Heart left ventricle (tissue), 16 donors: ENCODE results near the gene MRPL47. TPM values are rescaled to one million over a fixed set of nuclear protein-coding genes. Genes with fewer than 3 reads are reported as not detected.

Source experiments
- ATAC-seq, 4 donors: fragments of 200-7000 bp; cut with Tn5 transposase; one replicate each; pipeline ENCODE4 v1.9.1; 2020 to 2022; ENCODE audit warnings: moderate library complexity in 4 of 4, mild to moderate bottlenecking in 3 of 4, moderate number of reproducible peaks in 1 of 4
- DNase-seq, 5 donors: peaks; one replicate each; pipeline ENCODE4 v3.0.0-alpha.2; 2020
- H3K27ac ChIP-seq, 12 donors: fragments of 200-600 bp; sonication (generic) in 4 of 12; one replicate each; pipeline versions ENCODE4 v1.5.0 to v1.8.0; 2016 to 2022; ENCODE audit warnings: mild to moderate bottlenecking in 2 of 12
- H3K27me3 ChIP-seq, 9 donors: fragments of 200-600 bp; sonication (generic) in 2 of 9; one replicate each; pipeline versions ENCODE4 v1.5.1 to v1.8.0; 2016 to 2022; ENCODE audit warnings: mild to moderate bottlenecking in 3 of 9
- H3K36me3 ChIP-seq, 9 donors: fragments of 200-600 bp; sonication (generic) in 2 of 9; one replicate each; pipeline versions ENCODE4 v1.5.0 to v1.8.0; 2018 to 2022; ENCODE audit warnings: mild to moderate bottlenecking in 2 of 9
- H3K4me1 ChIP-seq, 12 donors: fragments of 200-600 bp; sonication (generic) in 4 of 12; one replicate each; pipeline versions ENCODE4 v1.5.0 to v1.8.0; 2016 to 2022; ENCODE audit warnings: mild to moderate bottlenecking in 3 of 12
- H3K4me3 ChIP-seq, 12 donors: fragments of 200-600 bp; sonication (generic) in 4 of 12; one replicate each; pipeline versions ENCODE4 v1.5.0 to v1.8.0; 2017 to 2022; ENCODE audit warnings: mild to moderate bottlenecking in 9 of 12, moderate library complexity in 4 of 12
- H3K9me3 ChIP-seq, 12 donors: fragments of 200-600 bp; sonication (generic) in 4 of 12; one replicate each; pipeline versions ENCODE4 v1.5.0 to v1.8.0; 2016 to 2022; ENCODE audit warnings: mild to moderate bottlenecking in 1 of 12
- CTCF ChIP-seq, 12 donors: fragments of 200-600 bp; sonication (generic) in 4 of 12; IDR thresholded peaks; one replicate each; pipeline versions ENCODE4 v1.5.0 to v1.8.0; 2018 to 2022; ENCODE audit warnings: antibody characterized with exemption in 12 of 12, mild to moderate bottlenecking in 5 of 12
- POLR2A ChIP-seq, 2 donors: fragments of 450-650 bp; IDR thresholded peaks; one replicate each; pipeline ENCODE4 v1.6.1; 2017; ENCODE audit warnings: antibody characterized with exemption in 2 of 2, mild to moderate bottlenecking in 2 of 2, moderate library complexity in 2 of 2
- WGBS, 4 donors: extraction: QIAGEN DNeasy Blood & Tissue Kit in 2 of 4; methylation state at CpG; one replicate each; pipeline versions ENCODE4 v1.1.5 to v1.1.7; 2013 to 2018; 5-methylcytosine and 5-hydroxymethylcytosine counted together
- intact Hi-C, 10 donors: fragments of 100-400 bp; cut with DNase I; formaldehyde crosslinking; loops; one replicate each; pipeline versions ENCODE4 v1.11.1 to v1.14.2; 2022
- polyA plus RNA-seq, 2 donors: library from polyadenylated mRNA; stranded (reverse); fragments of 200-250 nt; gene quantifications; one replicate each; pipeline ENCODE4 v1.2.3, GENCODE V29; 2013
- total RNA-seq, 9 donors: library from RNA; depleted of rRNA in 2 of 9; stranded (reverse); fragments of >200 nt in 2 of 9; fragmentation: NEBNext Ultra II Directional in 3 of 9; extraction: Animal tissue kit (Norgen Biotek cat#: 25700) in 3 of 9; gene quantifications; one replicate each; pipeline versions ENCODE4 v1.1.0 to v1.2.4, GENCODE V29; 2016 to 2023
- donor health status: ischemic (EF 13 %, LVEDD 7.1; RV severe dilation, severe dysfunction).
- donor health status: healthy with polysubstance abuse.
- donor health status: DM: no; HTN: yes; CAD: no.
- donor health status: DM: no; HTN: no; CAD: no.
- donor health status: ischemic (EF 25% LVEDD 6.9; RV normal size, moderate dysfunction).
- donor health status: ischemic (EF 25% LVEDD 5.7; RV mildly dilated, moderate dysfunction).
- donor health status: healthy.
- donor health status: DM: yes; HTN: yes; CAD: no.
- donor health status: ischemic (EF 35%, LVEDD 5.7; RV mildly dilated, moderate dysfunction).
- donor health status: nonischemic (EF 11% LVEDD 7.7; RV severe dilation, severe dysfunction).
- donor health status: DM: yes; HTN: yes; CAD: no.
- donor health status: PGD.
- donor health status: ischemic (EF 29% LVEDD 5.4; RV normal size, mild dysfunction).
- donor health status: nonischemic (EF 23%, LVEDD 6.1; RV moderate dilation, normal function).

Gene MRPL47
- total and polyA plus RNA-seq, 11 donors: 37.7 to 123 (median 52.2) TPM

- 0 to 3% (median 1%) methylated on average over 3 of the region's 3 CpGs for WGBS, 4 donors
- TF ChIP-seq POLR2A (IDR thresholded peaks at IDR 0.05): no peak
- TF ChIP-seq CTCF (IDR thresholded peaks at IDR 0.05): peak; percentile 75 to 95 (median 89)
- Histone ChIP-seq H3K4me1 (peaks cover 0 to 12% (median 5%) of the 10 kb centered on the region in 12 donors), H3K27me3 (no peaks in the 10 kb centered on the region), H3K27ac (no peak overlapping the region), H3K9me3 (no peaks in the 10 kb centered on the region), H3K36me3 (no peaks in the 10 kb centered on the region), H3K4me3 (no peak overlapping the region)
- DNase-seq (peak; percentile 59 to 69 (median 65)), ATAC-seq (no peak)
- intact Hi-C loops: loop anchor here (1.0 to 10.0 kb wide), 10 partner anchors 108 to 237 kb away; partner anchors contain the start of genes ZNF639 (in 2 of the 10), GNB4 (in 1 of the 10) and MFN1 (in 1 of the 10)
Observed at GRCh38 chr3:179558742-179559364, 45.6 kb downstream of the MRPL47 start.

- intact Hi-C loops: loop anchor here in 1 of 10 donors (10.0 kb wide), 1 partner anchor 227 kb away; the partner anchor contains the start of gene ZNF639
- TF ChIP-seq CTCF (IDR thresholded peaks at IDR 0.05) (no peak), POLR2A (IDR thresholded peaks at IDR 0.05) (no peak)
- 35 to 49% (median 44%) methylated on average over 4 of the region's 4 CpGs for WGBS, 4 donors
Observed at GRCh38 chr3:179551349-179552105, 52.9 kb downstream of the MRPL47 start.

GRCh38 chr3:179546814-179547241 lies 57.6 kb downstream of the MRPL47 start:
- Histone ChIP-seq H3K27me3 (no peaks in the 10 kb centered on the region), H3K9me3 (no peaks in the 10 kb centered on the region), H3K27ac (no peak overlapping the region), H3K4me3 (no peak overlapping the region), H3K4me1 (peaks cover 0 to 8% (median 2%) of the 10 kb centered on the region in 12 donors), H3K36me3 (no peaks in the 10 kb centered on the region)
- intact Hi-C loops: no loop called here
- no peak for DNase-seq
- peak in 1 of 4 donors; percentile 15 for ATAC-seq
- 82 to 93% (median 88%) methylated on average over 2 of the region's 2 CpGs for WGBS, 4 donors
- TF ChIP-seq POLR2A (IDR thresholded peaks at IDR 0.05) (no peak), CTCF (IDR thresholded peaks at IDR 0.05) (no peak)

More at GRCh38 chr3:179551349-179552105, 52.9 kb downstream of the MRPL47 start:
- Histone ChIP-seq H3K4me1 (peaks cover 0 to 9% (median 2%) of the 10 kb centered on the region in 12 donors), H3K36me3 (no peaks in the 10 kb centered on the region), H3K4me3 (no peak overlapping the region), H3K27ac (no peak overlapping the region), H3K27me3 (no peaks in the 10 kb centered on the region), H3K9me3 (no peaks in the 10 kb centered on the region)
- ATAC-seq (peak in 2 of 4 donors; percentile 38 to 61), DNase-seq (no peak)

GRCh38 chr3:179544981-179545645 lies 59.3 kb downstream of the MRPL47 start:
- 80 to 93% (median 84%) methylated on average over 2 of the region's 2 CpGs for whole genome bisulfite sequencing, 4 donors
- no peak overlapping the region for H3K4me3 ChIP-seq
- DNase-seq (no peak), ATAC-seq (no peak)
- H3K36me3 ChIP-seq: no peaks in the 10 kb centered on the region
- H3K27ac ChIP-seq: no peak overlapping the region
- no peaks in the 10 kb centered on the region for H3K27me3 ChIP-seq
- H3K4me1 ChIP-seq: no peaks in the 10 kb centered on the region
- intact Hi-C loops: no loop called here
- TF ChIP-seq CTCF (IDR thresholded peaks at IDR 0.05) (no peak), POLR2A (IDR thresholded peaks at IDR 0.05) (no peak)
- no peaks in the 10 kb centered on the region for H3K9me3 ChIP-seq
